DND-41 (cell line): ENCODE measurements around the gene ABLIM2.

Source experiments
- ATAC-seq: fragments of 200-7000 bp; cut with Tn5 transposase; 3 replicates; pipeline ENCODE4 v1.9.1; 2021; ENCODE audit warnings: low read depth; ENCODE audit not compliant: insufficient read depth
- DNase-seq: peaks from one replicate; pipeline ENCODE4 v3.0.0-alpha.2; 2020
- H2AFZ ChIP-seq: 2 replicates; pipeline ENCODE4 v1.6.0; 2012; ENCODE audit warnings: low read depth, low read length
- H3K27ac ChIP-seq: 2 replicates; pipeline ENCODE4 v1.5.1; 2012; ENCODE audit warnings: low read length, inconsistent platforms
- H3K27me3 ChIP-seq: fragments of 200-600 bp; sonication (generic); 2 replicates; pipeline ENCODE4 v1.6.0; 2012; ENCODE audit warnings: low read length, mild to moderate bottlenecking, inconsistent platforms; ENCODE audit not compliant: insufficient read depth, poor library complexity
- H3K36me3 ChIP-seq: 2 replicates; pipeline ENCODE4 v1.5.1; 2012; ENCODE audit warnings: low read length, inconsistent platforms; ENCODE audit not compliant: insufficient read depth
- H3K4me1 ChIP-seq: 2 replicates; pipeline ENCODE4 v1.5.1; 2012; ENCODE audit warnings: mild to moderate bottlenecking, low read length; ENCODE audit not compliant: insufficient read depth
- H3K4me2 ChIP-seq: 2 replicates; pipeline ENCODE4 v1.6.0; 2012; ENCODE audit warnings: mild to moderate bottlenecking, moderate library complexity, low read length, inconsistent platforms; ENCODE audit not compliant: insufficient read depth
- H3K4me3 ChIP-seq, 2 experiments: fragments of 200-600 bp in 1 of 2; shearing (Covaris generic) in 1 of 2; 2 replicates each; pipeline ENCODE4 v1.5.1; 2012 to 2016; ENCODE audit warnings: inconsistent platforms in 2 of 2, low read length in 2 of 2, mild to moderate bottlenecking in 2 of 2, low read depth in 1 of 2, moderate library complexity in 1 of 2
- H3K79me2 ChIP-seq: 2 replicates; pipeline ENCODE4 v1.6.0; 2012; ENCODE audit warnings: low read length, inconsistent platforms; ENCODE audit not compliant: insufficient read depth
- H3K9ac ChIP-seq: 2 replicates; pipeline ENCODE4 v1.6.0; 2012; ENCODE audit warnings: low read depth, mild to moderate bottlenecking, inconsistent platforms, low read length, moderate library complexity
- H3K9me3 ChIP-seq: 2 replicates; pipeline ENCODE4 v1.5.1; 2012; ENCODE audit warnings: low read length, moderate library complexity, mild to moderate bottlenecking, inconsistent platforms; ENCODE audit not compliant: insufficient read depth, severe bottlenecking
- H4K20me1 ChIP-seq: 2 replicates; pipeline ENCODE4 v1.6.0; 2012; ENCODE audit warnings: low read length; ENCODE audit not compliant: insufficient read depth
- EZH2 ChIP-seq: IDR thresholded peaks from 3 replicates; pipeline ENCODE4 v1.6.1; 2012; ENCODE audit warnings: borderline replicate concordance, low read depth, mild to moderate bottlenecking, moderate library complexity, low read length, inconsistent platforms; ENCODE audit not compliant: severe bottlenecking
- TF ChIP-seq, protein P1 (sequence below): IDR thresholded peaks from 2 replicates; pipeline ENCODE4 v1.5.1; 2012; ENCODE audit warnings: borderline replicate concordance, low read length, moderate library complexity, mild to moderate bottlenecking; ENCODE audit not compliant: poor library complexity, severe bottlenecking; ENCODE audit errors: extremely low read depth

The ABLIM2 gene

GRCh38 chr4:8167291-8167690 lies 8.7 kb upstream of the ABLIM2 start:
- Histone ChIP-seq H3K4me1 (no peaks in the 10 kb centered on the region), H4K20me1 (no peaks in the 10 kb centered on the region), H3K9ac (no peak overlapping the region), H3K36me3 (no peaks in the 10 kb centered on the region), H3K4me3 (no peak overlapping the region), H3K79me2 (no peaks in the 10 kb centered on the region), H3K27me3 (no peaks in the 10 kb centered on the region), H3K9me3 (peaks cover 7% of the 10 kb centered on the region), H2AFZ (no peak overlapping the region), H3K27ac (no peak overlapping the region), H3K4me2 (no peak overlapping the region)
- TF ChIP-seq, protein P1, sequence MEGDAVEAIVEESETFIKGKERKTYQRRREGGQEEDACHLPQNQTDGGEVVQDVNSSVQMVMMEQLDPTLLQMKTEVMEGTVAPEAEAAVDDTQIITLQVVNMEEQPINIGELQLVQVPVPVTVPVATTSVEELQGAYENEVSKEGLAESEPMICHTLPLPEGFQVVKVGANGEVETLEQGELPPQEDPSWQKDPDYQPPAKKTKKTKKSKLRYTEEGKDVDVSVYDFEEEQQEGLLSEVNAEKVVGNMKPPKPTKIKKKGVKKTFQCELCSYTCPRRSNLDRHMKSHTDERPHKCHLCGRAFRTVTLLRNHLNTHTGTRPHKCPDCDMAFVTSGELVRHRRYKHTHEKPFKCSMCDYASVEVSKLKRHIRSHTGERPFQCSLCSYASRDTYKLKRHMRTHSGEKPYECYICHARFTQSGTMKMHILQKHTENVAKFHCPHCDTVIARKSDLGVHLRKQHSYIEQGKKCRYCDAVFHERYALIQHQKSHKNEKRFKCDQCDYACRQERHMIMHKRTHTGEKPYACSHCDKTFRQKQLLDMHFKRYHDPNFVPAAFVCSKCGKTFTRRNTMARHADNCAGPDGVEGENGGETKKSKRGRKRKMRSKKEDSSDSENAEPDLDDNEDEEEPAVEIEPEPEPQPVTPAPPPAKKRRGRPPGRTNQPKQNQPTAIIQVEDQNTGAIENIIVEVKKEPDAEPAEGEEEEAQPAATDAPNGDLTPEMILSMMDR: no peak
- no peak for TF ChIP-seq EZH2
- ATAC-seq (no peak), DNase-seq (no peak)

GRCh38 chr4:8165374-8165896 lies 6.8 kb upstream of the ABLIM2 start:
- no peaks in the 10 kb centered on the region for H3K36me3 ChIP-seq
- H3K27ac ChIP-seq: no peak overlapping the region
- H3K79me2 ChIP-seq: no peaks in the 10 kb centered on the region
- no peak overlapping the region for H3K4me3 ChIP-seq
- DNase-seq (no peak), ATAC-seq (no peak)
- H3K9me3 ChIP-seq: peaks cover 7% of the 10 kb centered on the region
- H3K4me1 ChIP-seq: 0 out of 2 replicates have a peak, but pooled peaks cover under 1% of the 10 kb centered on the region
- H4K20me1 ChIP-seq: no peaks in the 10 kb centered on the region
- H3K4me2 ChIP-seq: no peak overlapping the region
- H3K27me3 ChIP-seq: no peaks in the 10 kb centered on the region
- no peak overlapping the region for H3K9ac ChIP-seq
- no peak for TF ChIP-seq EZH2
- TF ChIP-seq, protein P1: no peak
- H2AFZ ChIP-seq: no peak overlapping the region

- no peak overlapping the region for H3K4me2 ChIP-seq
- no peak for ATAC-seq
Measured at GRCh38 chr4:8164687-8165086, 6.1 kb upstream of the ABLIM2 start.

GRCh38 chr4:8164194-8164565 lies 5.6 kb upstream of the ABLIM2 start:
- no peak overlapping the region for H3K9ac ChIP-seq
- no peak for ATAC-seq

More at GRCh38 chr4:8164687-8165086, 6.1 kb upstream of the ABLIM2 start:
- Histone ChIP-seq H3K27me3 (no peaks in the 10 kb centered on the region), H3K4me3 (no peak overlapping the region), H3K9ac (no peak overlapping the region), H3K36me3 (no peaks in the 10 kb centered on the region), H2AFZ (no peak overlapping the region), H3K4me1 (peaks cover 7% of the 10 kb centered on the region), H4K20me1 (no peaks in the 10 kb centered on the region), H3K79me2 (no peaks in the 10 kb centered on the region), H3K27ac (no peak overlapping the region), H3K9me3 (peaks cover 7% of the 10 kb centered on the region)
- no peak for TF ChIP-seq EZH2
- DNase-seq: no peak

More at GRCh38 chr4:8164194-8164565, 5.6 kb upstream of the ABLIM2 start:
- Histone ChIP-seq H3K27me3 (no peaks in the 10 kb centered on the region), H3K36me3 (no peaks in the 10 kb centered on the region), H3K4me2 (no peak overlapping the region), H3K79me2 (no peaks in the 10 kb centered on the region), H3K27ac (no peak overlapping the region), H2AFZ (no peak overlapping the region), H3K4me3 (no peak overlapping the region), H3K9me3 (peaks cover 7% of the 10 kb centered on the region), H4K20me1 (no peaks in the 10 kb centered on the region), H3K4me1 (peaks cover 12% of the 10 kb centered on the region)
- DNase-seq: no peak
- TF ChIP-seq EZH2: no peak
- TF ChIP-seq, protein P1: no peak
